ENCODE results near the gene GLT8D1.

The GLT8D1 gene

DNA sequence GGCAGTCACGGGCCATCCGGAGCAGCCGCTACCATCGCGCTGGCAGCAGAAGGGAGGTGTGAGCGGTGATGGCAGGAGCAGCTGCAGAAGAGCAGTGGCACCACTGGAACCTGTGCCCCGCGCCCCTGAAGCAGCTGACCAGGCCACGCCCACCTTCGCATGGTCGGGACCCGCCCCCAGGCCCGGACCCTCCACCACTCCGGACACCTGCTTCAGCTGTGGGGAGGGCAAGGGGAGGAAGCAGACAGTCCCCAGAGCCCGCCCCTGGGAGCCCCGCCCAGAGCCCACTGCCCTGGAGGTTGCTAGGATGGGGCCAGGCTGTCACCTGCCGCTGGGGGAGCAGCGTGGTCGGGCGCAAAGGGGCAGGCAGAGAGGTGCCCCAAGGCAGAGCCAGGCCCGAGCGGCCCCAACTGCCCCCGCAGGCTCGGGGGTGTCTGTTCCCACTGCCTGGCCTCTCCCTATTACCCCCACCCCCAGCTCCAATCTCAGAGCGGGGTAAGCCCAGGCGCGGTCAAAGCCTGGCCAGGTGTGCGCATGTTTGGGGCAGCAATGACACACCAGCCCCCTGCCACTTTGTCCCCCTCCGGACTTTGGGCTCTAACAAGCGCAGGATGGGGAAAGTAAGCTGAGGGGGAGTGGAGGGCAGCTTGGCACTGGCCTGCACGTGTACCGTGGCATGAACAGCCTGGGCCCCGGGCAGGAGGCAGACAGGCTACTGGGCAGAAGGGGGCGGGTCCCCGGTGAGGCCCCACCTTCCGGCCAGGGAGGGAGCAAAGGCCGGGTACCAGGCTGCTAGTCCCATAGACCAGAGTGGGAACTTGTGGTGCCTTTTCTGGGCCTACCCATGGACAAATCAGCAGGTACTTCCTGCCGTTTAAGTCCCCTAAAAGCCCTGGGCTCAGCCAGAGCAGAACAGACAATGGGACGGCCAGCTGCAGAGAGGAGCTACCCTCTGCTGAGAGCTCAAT lies 9.0 kb upstream of the GLT8D1 start:
- no peak for DNase-seq (ENCODE audit: extremely low spot score, insufficient read length, low read depth)
- no peak for FAIRE-seq

DNA sequence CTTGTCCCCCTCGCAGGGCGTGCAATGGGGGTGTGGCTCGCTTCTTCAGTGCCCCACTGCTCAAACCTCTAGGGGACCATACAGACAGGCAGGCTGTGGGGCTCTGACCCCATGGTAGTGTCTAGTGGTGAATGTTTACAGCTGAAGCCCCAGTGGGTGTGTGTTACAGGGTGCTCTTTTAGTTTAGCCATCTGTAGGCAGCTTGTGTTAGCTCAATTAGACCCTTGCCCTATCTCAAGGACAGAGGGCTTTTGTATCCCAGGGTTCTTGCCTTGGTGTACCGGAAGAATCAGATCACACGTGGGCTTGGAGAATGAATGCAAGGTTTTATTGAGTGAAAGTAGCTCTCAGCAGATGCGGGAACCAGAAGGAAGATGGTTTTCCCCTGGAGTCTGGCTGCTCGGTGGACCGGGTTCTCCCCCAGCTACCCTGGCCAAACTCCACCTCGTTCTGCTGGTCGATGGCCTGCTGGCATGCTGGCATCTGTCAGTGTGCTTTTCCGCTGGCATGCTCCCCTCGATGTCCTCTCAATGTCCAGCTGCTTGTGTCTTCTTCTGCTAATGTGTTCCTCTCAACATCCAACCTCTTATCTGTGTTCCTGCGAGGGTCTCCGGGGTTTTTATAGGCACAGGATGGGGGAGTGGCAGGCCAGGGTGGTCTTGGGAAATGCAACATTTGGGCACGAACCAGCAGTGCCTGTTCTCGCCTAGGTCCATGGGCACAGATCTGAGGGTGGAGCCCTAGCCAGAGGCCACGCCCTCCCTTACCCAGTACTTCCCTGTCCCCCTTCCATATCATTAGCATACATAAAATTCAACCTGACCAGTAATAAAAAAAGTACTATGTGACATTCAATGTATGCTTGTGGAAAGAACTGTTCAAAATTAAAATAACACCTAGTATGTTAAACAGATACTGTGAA lies 7.0 kb upstream of the GLT8D1 start:
- DNase-seq (ENCODE audit: extremely low spot score, insufficient read length, low read depth) (no peak), FAIRE-seq (no peak)

DNA sequence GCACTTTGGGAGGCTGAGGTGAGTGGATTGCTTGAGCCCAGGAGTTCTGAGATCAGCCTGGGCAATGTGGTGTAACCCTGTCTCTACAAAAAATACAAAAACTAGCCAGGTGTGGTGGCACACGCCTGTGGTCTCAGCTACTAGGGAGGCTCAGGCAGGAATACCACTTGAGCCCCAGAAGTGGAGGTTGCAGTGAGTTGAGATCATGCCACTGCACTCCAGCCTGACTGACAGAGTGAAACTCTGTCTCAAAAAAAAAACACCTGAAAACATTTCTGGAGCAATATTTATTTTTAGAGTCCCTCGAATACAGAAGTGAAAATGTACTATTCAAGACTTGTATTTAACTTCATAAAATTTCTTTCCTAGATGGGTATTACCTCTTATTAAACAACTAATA lies 4.9 kb upstream of the GLT8D1 start:
- no peak for DNase-seq (ENCODE audit: extremely low spot score, insufficient read length, low read depth)
- FAIRE-seq, result peak; percentile 61

DNA sequence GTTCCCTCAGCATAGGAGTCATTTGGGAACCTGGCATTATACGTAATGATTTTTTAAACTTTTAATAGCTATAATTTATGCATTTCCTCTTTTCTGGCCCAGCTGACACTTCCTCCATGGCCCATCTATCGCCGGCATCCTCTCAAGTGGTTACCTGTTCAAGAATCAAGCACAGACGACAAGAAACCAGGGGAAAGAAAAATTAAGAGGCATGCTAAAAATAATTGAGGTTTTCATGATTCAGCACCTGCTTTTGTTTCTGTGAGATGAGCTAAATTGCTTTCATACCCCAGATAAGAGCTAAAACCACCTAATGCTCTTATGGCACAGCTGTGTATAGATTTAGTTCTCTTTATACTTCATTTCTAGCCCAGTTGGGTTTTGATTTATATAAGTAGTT lies 2.0 kb upstream of the GLT8D1 start:
- DNase-seq (ENCODE audit: extremely low spot score, insufficient read length, low read depth) (no peak), FAIRE-seq (no peak)

DNA sequence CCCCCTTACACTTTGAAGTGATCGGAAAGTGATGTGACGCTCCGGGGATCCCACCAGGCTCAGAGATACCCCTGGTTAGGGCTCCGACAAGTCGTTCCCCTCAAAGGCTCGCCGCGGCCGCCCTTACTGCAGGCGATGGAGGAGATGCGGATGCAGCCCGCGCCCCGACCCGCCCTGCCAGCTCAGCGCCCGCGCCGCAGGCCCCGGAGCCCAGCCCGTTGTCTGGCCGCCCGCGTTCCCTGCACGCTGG lies 228 bp downstream of the GLT8D1 start:
- FAIRE-seq, result no peak
- DNase-seq (ENCODE audit: extremely low spot score, insufficient read length, low read depth), result no peak

DNA sequence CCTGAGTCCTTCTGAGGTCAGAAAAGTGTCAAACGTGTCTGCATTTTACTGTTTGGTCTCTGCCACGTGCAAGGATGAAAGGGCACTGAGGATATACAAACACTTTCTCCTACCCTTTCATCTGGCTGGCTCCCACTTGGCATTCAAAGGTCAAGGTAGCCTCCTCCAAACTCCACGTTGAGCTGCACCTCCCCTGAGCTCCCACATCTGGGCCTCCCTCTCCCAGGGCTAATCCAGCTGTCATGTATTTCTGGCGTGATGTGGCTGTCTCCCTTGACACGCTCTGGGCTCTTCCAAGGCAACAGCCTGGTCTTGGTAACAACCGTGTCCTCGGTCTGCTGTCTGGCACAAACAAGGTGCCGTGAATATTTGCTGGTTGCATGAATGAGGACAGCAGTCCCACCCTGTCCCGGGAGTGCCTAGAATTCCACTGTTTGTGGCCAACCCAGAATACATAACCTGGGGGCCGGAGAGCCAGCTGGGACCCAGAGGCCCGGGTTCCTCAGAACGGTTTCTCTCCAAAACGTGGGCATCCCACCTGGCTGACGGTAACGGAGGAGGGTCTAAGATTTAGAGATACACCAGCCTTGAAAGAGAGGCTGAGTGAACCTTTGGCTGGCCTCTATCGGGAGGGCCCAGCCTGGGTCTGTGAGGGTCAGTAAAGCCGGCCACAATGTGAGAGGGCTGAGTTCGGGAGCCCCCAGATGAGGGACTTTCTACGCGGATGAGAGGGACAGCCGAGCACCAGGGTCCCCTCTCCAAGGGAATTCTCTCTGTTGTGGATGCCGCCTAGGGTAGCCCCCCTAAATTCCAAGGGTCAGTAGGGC lies 767 bp downstream of the GLT8D1 start:
- FAIRE-seq (no peak), DNase-seq (ENCODE audit: extremely low spot score, insufficient read length, low read depth) (no peak)

GRCh38 chr3:52703341-52703740 lies 2.2 kb downstream of the GLT8D1 start:
- no peak for FAIRE-seq

GRCh38 chr3:52697632-52697965 lies 8.0 kb downstream of the GLT8D1 start:
- no peak for FAIRE-seq

More at GRCh38 chr3:52703341-52703740, 2.2 kb downstream of the GLT8D1 start:
- DNase-seq (ENCODE audit: extremely low spot score, insufficient read length, low read depth), result no peak

GRCh38 chr3:52696830-52697631 lies 8.6 kb downstream of the GLT8D1 start:
- FAIRE-seq (peak; percentile 18), DNase-seq (ENCODE audit: extremely low spot score, insufficient read length, low read depth) (no peak)

More at GRCh38 chr3:52697632-52697965, 8.0 kb downstream of the GLT8D1 start:
- DNase-seq (ENCODE audit: extremely low spot score, insufficient read length, low read depth), result no peak

DNA sequence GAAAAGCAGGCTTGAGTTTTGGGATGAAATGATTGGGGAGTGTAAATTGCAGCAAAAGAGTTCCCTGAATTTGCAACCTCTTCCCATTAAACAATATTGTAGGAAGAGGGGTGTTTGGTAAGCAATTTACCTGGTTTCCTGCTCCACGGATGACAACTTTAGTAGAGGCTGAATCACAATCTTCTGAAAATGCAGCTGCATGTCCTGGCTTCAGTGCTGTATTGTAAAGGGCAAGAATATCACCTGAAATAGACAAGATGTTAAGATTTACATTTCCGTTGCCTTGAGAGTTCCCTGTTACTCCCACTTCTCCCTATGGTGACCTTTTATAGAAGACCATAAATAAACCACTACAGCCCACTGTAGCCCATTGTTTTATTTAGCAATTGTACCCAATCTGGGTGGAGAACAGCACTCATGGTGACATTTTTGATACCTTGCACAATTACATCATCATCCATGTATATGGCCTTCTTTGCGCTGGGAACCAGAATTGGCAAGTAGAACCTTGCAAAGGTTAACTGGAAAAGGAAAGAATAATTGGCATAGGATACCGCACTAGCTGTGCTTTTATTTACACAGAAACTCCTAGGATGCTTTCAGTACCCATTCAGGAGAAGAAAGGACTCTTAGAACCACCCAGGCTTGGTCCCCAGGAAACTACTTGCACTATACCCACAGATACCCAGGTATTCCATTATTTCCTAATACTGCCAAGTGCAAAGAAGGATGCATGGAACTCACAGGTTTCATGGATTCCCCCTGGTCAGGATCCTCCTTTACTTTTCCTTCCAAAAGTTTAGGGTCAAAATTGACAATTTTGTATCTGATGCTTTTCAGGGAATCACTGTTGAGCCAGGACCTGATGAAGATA lies 9.6 kb downstream of the GLT8D1 start:
- FAIRE-seq (no peak), DNase-seq (ENCODE audit: extremely low spot score, insufficient read length, low read depth) (no peak)

- no peak for FAIRE-seq
Observed at GRCh38 chr3:52694528-52695189, 10.9 kb downstream of the GLT8D1 start.

GRCh38 chr3:52693071-52693470 lies 12.5 kb downstream of the GLT8D1 start:
- DNase-seq (ENCODE audit: extremely low spot score, insufficient read length, low read depth) (no peak), FAIRE-seq (no peak)

More at GRCh38 chr3:52694528-52695189, 10.9 kb downstream of the GLT8D1 start:
- DNase-seq (ENCODE audit: extremely low spot score, insufficient read length, low read depth), result no peak

DNA sequence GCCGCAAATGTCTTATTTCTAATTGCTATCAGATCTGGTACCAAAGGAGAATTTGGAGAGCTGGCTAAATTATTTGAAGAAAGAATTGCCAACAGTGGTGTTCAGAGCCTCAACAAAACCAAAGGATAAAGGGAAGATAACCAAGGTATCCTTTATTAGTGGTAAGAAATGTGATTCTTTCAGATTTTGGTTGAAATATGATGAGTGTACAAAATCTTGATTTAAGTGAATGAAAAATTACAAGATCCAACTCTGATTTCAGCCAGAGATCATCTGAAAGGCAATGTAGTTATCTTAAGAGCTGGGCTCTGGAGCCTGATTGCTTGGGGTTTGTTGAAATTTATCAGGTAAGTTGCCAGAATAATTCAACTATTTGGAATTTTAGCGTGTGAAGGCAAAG lies 15.0 kb downstream of the GLT8D1 start:
- DNase-seq (ENCODE audit: extremely low spot score, insufficient read length, low read depth) (no peak), FAIRE-seq (no peak)

- FAIRE-seq (no peak), DNase-seq (ENCODE audit: extremely low spot score, insufficient read length, low read depth) (no peak)
Observed at GRCh38 chr3:52689151-52689550, 16.4 kb downstream of the GLT8D1 start.

DNA sequence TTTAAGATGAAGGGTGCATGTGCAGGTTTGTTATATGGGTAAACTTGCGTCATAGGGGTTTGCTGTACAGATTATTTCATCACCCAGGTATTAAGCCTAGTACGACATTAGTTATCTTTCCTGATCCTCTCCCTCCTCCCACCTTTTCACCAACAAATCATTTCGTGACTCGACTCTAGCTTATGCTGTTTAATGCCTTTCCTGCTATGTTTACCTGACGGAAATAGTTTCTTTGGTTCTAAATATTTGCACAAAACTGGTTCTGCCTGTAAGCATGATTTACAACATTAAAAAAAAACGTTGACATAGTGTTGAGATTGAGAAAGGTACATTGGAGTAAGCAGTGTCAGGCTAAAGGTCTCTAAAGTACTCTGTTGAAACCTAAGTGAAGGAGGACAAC lies 17.3 kb downstream of the GLT8D1 start:
- FAIRE-seq, result no peak
- no peak for DNase-seq (ENCODE audit: extremely low spot score, insufficient read length, low read depth)

GRCh38 chr3:52685709-52686691 lies 19.6 kb downstream of the GLT8D1 start, which contains the start of the genes GNL3 and PBRM1:
TSS of gene GNL3 (plus strand) at chr3:52686032. CDS start at chr3:52686093, 61 bp downstream.
TSS of gene PBRM1 (minus strand) at chr3:52685913.
- FAIRE-seq (peak; percentile 97), DNase-seq (ENCODE audit: extremely low spot score, insufficient read length, low read depth) (peak; percentile 85)

GRCh38 chr3:52685285-52685708 lies 20.3 kb downstream of the GLT8D1 start:
- FAIRE-seq, result no peak
- peak; percentile 78 for DNase-seq (ENCODE audit: extremely low spot score, insufficient read length, low read depth)

Data from GM18507 (cell line).